Panc1 (cell line): Measurements from ENCODE around the gene SORBS1.

Experiments used
- POLR2AphosphoS5 ChIP-seq: IDR thresholded peaks from 2 replicates; pipeline ENCODE4 v1.6.1; 2012; ENCODE audit warnings: mild to moderate bottlenecking, low read depth, low read length, moderate library complexity
- SIN3A ChIP-seq: IDR thresholded peaks from 2 replicates; pipeline ENCODE4 v1.6.1; 2012; ENCODE audit warnings: low read depth, mild to moderate bottlenecking, low read length, moderate library complexity, borderline replicate concordance; ENCODE audit not compliant: insufficient read depth
- TCF7L2 ChIP-seq: IDR thresholded peaks from 2 replicates; pipeline ENCODE4 v1.6.1; 2011; ENCODE audit warnings: mild to moderate bottlenecking, low read depth, low read length, inconsistent platforms
- TF ChIP-seq, protein P1 (sequence below): fragments of 450-650 bp; IDR thresholded peaks from 2 replicates; pipeline ENCODE4 v1.5.1; 2017; ENCODE audit warnings: mild to moderate bottlenecking
- TF ChIP-seq, protein P2 (sequence below), 2 experiments: IDR thresholded peaks; 2 replicates each; pipeline ENCODE4 v1.6.1; 2011 to 2012; ENCODE audit warnings: low read depth in 2 of 2, control low read depth in 1 of 2, low read length in 1 of 2, mild to moderate bottlenecking in 1 of 2, moderate library complexity in 1 of 2; ENCODE audit not compliant: insufficient read depth in 1 of 2

DNA sequence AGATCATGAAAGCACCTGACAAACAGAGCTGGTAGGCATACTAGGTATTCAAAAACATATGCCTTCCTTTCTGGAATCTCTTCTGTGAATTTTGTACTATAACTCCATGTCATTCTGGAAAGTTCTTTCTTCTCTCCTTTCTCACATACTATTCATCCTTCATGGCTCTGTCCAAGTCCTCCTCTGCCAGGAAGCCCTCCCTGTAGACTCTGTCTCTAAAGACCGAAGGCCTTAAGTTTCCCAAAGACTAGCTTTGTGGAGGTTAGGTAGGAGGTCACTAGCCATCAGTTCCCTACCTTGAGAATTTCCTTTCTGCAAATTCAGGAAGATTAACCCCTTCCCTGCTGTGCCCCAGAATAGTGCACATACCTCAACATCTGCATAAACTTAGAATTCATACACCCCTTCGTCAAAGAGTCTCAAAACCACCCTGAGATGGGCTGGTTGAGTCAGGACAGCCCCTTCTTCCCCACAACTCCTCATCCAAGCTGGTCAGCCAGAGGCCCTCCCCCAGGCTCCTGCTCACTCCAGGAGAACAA lies 20.6 kb downstream of the SORBS1 start:
- TF ChIP-seq, protein P1, sequence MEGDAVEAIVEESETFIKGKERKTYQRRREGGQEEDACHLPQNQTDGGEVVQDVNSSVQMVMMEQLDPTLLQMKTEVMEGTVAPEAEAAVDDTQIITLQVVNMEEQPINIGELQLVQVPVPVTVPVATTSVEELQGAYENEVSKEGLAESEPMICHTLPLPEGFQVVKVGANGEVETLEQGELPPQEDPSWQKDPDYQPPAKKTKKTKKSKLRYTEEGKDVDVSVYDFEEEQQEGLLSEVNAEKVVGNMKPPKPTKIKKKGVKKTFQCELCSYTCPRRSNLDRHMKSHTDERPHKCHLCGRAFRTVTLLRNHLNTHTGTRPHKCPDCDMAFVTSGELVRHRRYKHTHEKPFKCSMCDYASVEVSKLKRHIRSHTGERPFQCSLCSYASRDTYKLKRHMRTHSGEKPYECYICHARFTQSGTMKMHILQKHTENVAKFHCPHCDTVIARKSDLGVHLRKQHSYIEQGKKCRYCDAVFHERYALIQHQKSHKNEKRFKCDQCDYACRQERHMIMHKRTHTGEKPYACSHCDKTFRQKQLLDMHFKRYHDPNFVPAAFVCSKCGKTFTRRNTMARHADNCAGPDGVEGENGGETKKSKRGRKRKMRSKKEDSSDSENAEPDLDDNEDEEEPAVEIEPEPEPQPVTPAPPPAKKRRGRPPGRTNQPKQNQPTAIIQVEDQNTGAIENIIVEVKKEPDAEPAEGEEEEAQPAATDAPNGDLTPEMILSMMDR, result no peak
- TF ChIP-seq POLR2AphosphoS5 (no peak), SIN3A (no peak), TCF7L2 (no peak)
- TF ChIP-seq, protein P2, sequence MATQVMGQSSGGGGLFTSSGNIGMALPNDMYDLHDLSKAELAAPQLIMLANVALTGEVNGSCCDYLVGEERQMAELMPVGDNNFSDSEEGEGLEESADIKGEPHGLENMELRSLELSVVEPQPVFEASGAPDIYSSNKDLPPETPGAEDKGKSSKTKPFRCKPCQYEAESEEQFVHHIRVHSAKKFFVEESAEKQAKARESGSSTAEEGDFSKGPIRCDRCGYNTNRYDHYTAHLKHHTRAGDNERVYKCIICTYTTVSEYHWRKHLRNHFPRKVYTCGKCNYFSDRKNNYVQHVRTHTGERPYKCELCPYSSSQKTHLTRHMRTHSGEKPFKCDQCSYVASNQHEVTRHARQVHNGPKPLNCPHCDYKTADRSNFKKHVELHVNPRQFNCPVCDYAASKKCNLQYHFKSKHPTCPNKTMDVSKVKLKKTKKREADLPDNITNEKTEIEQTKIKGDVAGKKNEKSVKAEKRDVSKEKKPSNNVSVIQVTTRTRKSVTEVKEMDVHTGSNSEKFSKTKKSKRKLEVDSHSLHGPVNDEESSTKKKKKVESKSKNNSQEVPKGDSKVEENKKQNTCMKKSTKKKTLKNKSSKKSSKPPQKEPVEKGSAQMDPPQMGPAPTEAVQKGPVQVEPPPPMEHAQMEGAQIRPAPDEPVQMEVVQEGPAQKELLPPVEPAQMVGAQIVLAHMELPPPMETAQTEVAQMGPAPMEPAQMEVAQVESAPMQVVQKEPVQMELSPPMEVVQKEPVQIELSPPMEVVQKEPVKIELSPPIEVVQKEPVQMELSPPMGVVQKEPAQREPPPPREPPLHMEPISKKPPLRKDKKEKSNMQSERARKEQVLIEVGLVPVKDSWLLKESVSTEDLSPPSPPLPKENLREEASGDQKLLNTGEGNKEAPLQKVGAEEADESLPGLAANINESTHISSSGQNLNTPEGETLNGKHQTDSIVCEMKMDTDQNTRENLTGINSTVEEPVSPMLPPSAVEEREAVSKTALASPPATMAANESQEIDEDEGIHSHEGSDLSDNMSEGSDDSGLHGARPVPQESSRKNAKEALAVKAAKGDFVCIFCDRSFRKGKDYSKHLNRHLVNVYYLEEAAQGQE (IDR thresholded peaks at IDR 0.05; ENCODE audit: insufficient read depth in 1 of 2, low read depth in 2 of 2, low read length in 1 of 2), result no peak
